ENCODE results near the gene SP140L. TPM values are rescaled to one million over a fixed set of nuclear protein-coding genes. Genes with fewer than 3 reads are reported as not detected.

SP140L gene
- total RNA-seq, 4 donors from 2014 or later, result 4.4 to 8.3 (median 6.8) TPM

GRCh38 chr2:230413479-230413878, 86.5 kb downstream of the SP140L start:
- Histone ChIP-seq H3K27ac (replicated peaks in 1 of 4) (no peak overlapping the region), H3K27me3 (no peaks in the 10 kb centered on the region), H3K4me3 (no peak overlapping the region), H3K9me3 (no peaks in the 10 kb centered on the region), H3K4me1 (peaks cover 49 to 70% (median 61%) of the 10 kb centered on the region in 4 donors), H3K36me3 (no peaks in the 10 kb centered on the region)
- intact Hi-C loops (cut with DNase I), result loop anchor here (10.0 kb wide), 2 partner anchors 189 to 381 kb away; partner anchors contain the start of gene SP140
- DNase-seq (ENCODE audit: extremely low spot score), result no peak
- 98% methylated on average over 3 of the region's 3 CpGs for WGBS
- no peak for TF ChIP-seq EP300 (IDR thresholded peaks at IDR 0.05)

- no peaks in the 10 kb centered on the region for H3K27me3 ChIP-seq
- WGBS, result 72% methylated on average over 5 of the region's 6 CpGs
- no peak for DNase-seq (ENCODE audit: extremely low spot score)
- TF ChIP-seq EP300 (IDR thresholded peaks at IDR 0.05), result no peak
- no peak for TF ChIP-seq POLR2AphosphoS5 (IDR thresholded peaks at IDR 0.05)
- no peak for TF ChIP-seq POLR2A (IDR thresholded peaks at IDR 0.05; ENCODE audit: low read depth)
- TF ChIP-seq CTCF (IDR thresholded peaks at IDR 0.05), result no peak
- no peaks in the 10 kb centered on the region for H3K36me3 ChIP-seq
- intact Hi-C loops (cut with DNase I), result loop anchor here (10.0 kb wide), 2 partner anchors 190 to 380 kb away; partner anchors contain the start of gene SP140
- H3K4me1 ChIP-seq, result peaks cover 49 to 72% (median 61%) of the 10 kb centered on the region in 4 donors
- H3K9me3 ChIP-seq, result no peaks in the 10 kb centered on the region
- H3K27ac ChIP-seq (replicated peaks in 1 of 4), result peak overlapping the region in 2 of 4 donors; percentile 87 to 93
- H3K4me3 ChIP-seq, result no peak overlapping the region
Observed at GRCh38 chr2:230414302-230414701, 87.3 kb downstream of the SP140L start.

GRCh38 chr2:230416061-230416721, 89.2 kb downstream of the SP140L start, which contains the start of gene SP100:
TSS of gene SP100 (plus strand) at chr2:230416201. CDS start at chr2:230416297, 96 bp downstream.
- Histone ChIP-seq H3K4me1 (peaks cover 43 to 68% (median 60%) of the 10 kb centered on the region in 4 donors), H3K36me3 (no peaks in the 10 kb centered on the region), H3K4me3 (peak within 1 kb of the TSS; percentile 56 to 72 (median 64)), H3K27ac (replicated peaks in 1 of 4) (peak within 1 kb of the TSS; percentile 76 to 93 (median 86)), H3K27me3 (no peaks in the 10 kb centered on the region), H3K9me3 (no peaks in the 10 kb centered on the region)
- peak; percentile 95 for DNase-seq (ENCODE audit: extremely low spot score)
- 16% methylated on average over 10 of the region's 12 CpGs for WGBS
- TF ChIP-seq EP300 (IDR thresholded peaks at IDR 0.05), result no peak
- TF ChIP-seq POLR2AphosphoS5 (IDR thresholded peaks at IDR 0.05), result peak; percentile 82 to 91
- TF ChIP-seq CTCF (IDR thresholded peaks at IDR 0.05), result no peak
- TF ChIP-seq POLR2A (IDR thresholded peaks at IDR 0.05; ENCODE audit: low read depth), result peak; percentile 44
- intact Hi-C loops (cut with DNase I), result loop anchor here (10.0 kb wide), 2 partner anchors 191 to 379 kb away; partner anchors contain the start of gene SP140

- no peak for DNase-seq (ENCODE audit: extremely low spot score)
- peaks cover 48 to 70% (median 58%) of the 10 kb centered on the region in 4 donors for H3K4me1 ChIP-seq
- H3K4me3 ChIP-seq, result peak overlapping the region; percentile 56 to 72 (median 64)
- TF ChIP-seq POLR2AphosphoS5 (IDR thresholded peaks at IDR 0.05) (no peak), EP300 (IDR thresholded peaks at IDR 0.05) (no peak), POLR2A (IDR thresholded peaks at IDR 0.05; ENCODE audit: low read depth) (no peak)
- H3K27ac ChIP-seq (replicated peaks in 1 of 4), result peak overlapping the region in 1 of 4 donors; percentile 84
- H3K27me3 ChIP-seq, result no peaks in the 10 kb centered on the region
- no peaks in the 10 kb centered on the region for H3K9me3 ChIP-seq
- intact Hi-C loops (cut with DNase I), result loop anchor here (10.0 kb wide), 2 partner anchors 193 to 377 kb away; partner anchors contain the start of gene SP140
- no peaks in the 10 kb centered on the region for H3K36me3 ChIP-seq
- WGBS, result 69% methylated on average over 4 of the region's 4 CpGs
Observed at GRCh38 chr2:230417436-230417835, 90.4 kb downstream of the SP140L start.

- Histone ChIP-seq H3K9me3 (no peaks in the 10 kb centered on the region), H3K4me1 (peaks cover 52 to 74% (median 62%) of the 10 kb centered on the region in 4 donors), H3K27ac (replicated peaks in 1 of 4) (peak overlapping the region; percentile 5 to 42 (median 10)), H3K27me3 (no peaks in the 10 kb centered on the region), H3K36me3 (no peaks in the 10 kb centered on the region), H3K4me3 (peak overlapping the region; percentile 56 to 72 (median 64))
- 57% methylated on average over 9 of the region's 9 CpGs for WGBS
- no peak for DNase-seq (ENCODE audit: extremely low spot score)
- intact Hi-C loops (cut with DNase I), result loop anchor here (10.0 kb wide), 2 partner anchors 194 to 376 kb away; partner anchors contain the start of gene SP140
- no peak for TF ChIP-seq POLR2AphosphoS5 (IDR thresholded peaks at IDR 0.05)
- no peak for TF ChIP-seq CTCF (IDR thresholded peaks at IDR 0.05)
- no peak for TF ChIP-seq EP300 (IDR thresholded peaks at IDR 0.05)
- TF ChIP-seq POLR2A (IDR thresholded peaks at IDR 0.05; ENCODE audit: low read depth), result no peak
Observed at GRCh38 chr2:230418341-230419016, 91.5 kb downstream of the SP140L start.

Data from esophagus muscularis mucosa (tissue), 4 donors.